Measurements from ENCODE around the gene CISH.

CISH gene

GRCh38 chr3:50603261-50604109 lies 8.1 kb downstream of the CISH start:
- no peak for DNase-seq (ENCODE audit: extremely low read depth, low read depth)
- no peak for TF ChIP-seq CTCF (IDR thresholded peaks at IDR 0.05; ENCODE audit: low read depth, low read length)

- no peak for DNase-seq (ENCODE audit: extremely low read depth, low read depth)
- no peak for TF ChIP-seq CTCF (IDR thresholded peaks at IDR 0.05; ENCODE audit: low read depth, low read length)
These were observed 8.9 kb downstream of the CISH start for GRCh38 chr3:50602595-50603191.

- no peak for TF ChIP-seq CTCF (IDR thresholded peaks at IDR 0.05; ENCODE audit: low read depth, low read length)
- DNase-seq (ENCODE audit: extremely low read depth, low read depth), result peak; percentile 95
These were observed 10.6 kb downstream of the CISH start for GRCh38 chr3:50600841-50601591.

GRCh38 chr3:50600141-50600753 lies 11.3 kb downstream of the CISH start:
- DNase-seq (ENCODE audit: extremely low read depth, low read depth), result no peak
- TF ChIP-seq CTCF (IDR thresholded peaks at IDR 0.05; ENCODE audit: low read depth, low read length), result no peak

GRCh38 chr3:50599716-50600118 lies 11.9 kb downstream of the CISH start:
- TF ChIP-seq CTCF (IDR thresholded peaks at IDR 0.05; ENCODE audit: low read depth, low read length), result no peak
- no peak for DNase-seq (ENCODE audit: extremely low read depth, low read depth)

- no peak for TF ChIP-seq CTCF (IDR thresholded peaks at IDR 0.05; ENCODE audit: low read depth, low read length)
- no peak for DNase-seq (ENCODE audit: extremely low read depth, low read depth)
These were observed 12.4 kb downstream of the CISH start for GRCh38 chr3:50599115-50599715.
